PC-3 (cell line): Measurements from ENCODE around the gene KCNT1.

Experiments
- EZH2phosphoT487 ChIP-seq: fragments of 300-600 bp; sonication (generic); IDR thresholded peaks from 2 replicates; pipeline ENCODE4 v1.6.1; 2018; ENCODE audit warnings: mild to moderate bottlenecking, antibody characterized with exemption, low read length, borderline replicate concordance
- TF ChIP-seq, protein P1 (sequence below): fragments of 300-600 bp; sonication (generic); conservative IDR thresholded peaks from 2 replicates; pipeline ENCODE4 v1.5.1; 2017; ENCODE audit warnings: antibody characterized with exemption, low read depth, mild to moderate bottlenecking, low read length

DNA sequence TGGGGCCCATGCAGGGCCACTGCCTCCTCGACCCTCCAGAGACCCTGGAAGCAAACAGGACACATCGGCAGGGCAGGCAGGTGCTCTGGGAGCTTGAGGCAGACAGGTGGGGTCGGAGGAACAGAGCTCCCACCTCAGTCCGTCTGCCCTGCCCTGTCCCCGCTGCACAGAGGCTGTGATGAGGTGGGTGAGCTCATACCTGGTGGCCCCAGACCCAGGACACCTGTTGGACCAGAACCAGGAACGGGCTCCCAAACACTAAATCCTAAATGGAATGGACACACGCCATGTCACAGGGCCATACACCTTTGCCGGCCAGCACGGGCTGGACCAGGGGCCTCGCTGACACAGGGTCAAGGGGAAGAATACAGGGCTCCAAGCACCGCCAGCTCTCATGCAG, 8.2 kb upstream of the KCNT1 start:
- TF ChIP-seq, protein P1, sequence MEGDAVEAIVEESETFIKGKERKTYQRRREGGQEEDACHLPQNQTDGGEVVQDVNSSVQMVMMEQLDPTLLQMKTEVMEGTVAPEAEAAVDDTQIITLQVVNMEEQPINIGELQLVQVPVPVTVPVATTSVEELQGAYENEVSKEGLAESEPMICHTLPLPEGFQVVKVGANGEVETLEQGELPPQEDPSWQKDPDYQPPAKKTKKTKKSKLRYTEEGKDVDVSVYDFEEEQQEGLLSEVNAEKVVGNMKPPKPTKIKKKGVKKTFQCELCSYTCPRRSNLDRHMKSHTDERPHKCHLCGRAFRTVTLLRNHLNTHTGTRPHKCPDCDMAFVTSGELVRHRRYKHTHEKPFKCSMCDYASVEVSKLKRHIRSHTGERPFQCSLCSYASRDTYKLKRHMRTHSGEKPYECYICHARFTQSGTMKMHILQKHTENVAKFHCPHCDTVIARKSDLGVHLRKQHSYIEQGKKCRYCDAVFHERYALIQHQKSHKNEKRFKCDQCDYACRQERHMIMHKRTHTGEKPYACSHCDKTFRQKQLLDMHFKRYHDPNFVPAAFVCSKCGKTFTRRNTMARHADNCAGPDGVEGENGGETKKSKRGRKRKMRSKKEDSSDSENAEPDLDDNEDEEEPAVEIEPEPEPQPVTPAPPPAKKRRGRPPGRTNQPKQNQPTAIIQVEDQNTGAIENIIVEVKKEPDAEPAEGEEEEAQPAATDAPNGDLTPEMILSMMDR, result no peak
- TF ChIP-seq EZH2phosphoT487, result no peak
